ENCODE results near the gene PLEKHA7. TPM values are rescaled to one million over a fixed set of nuclear protein-coding genes. Genes with fewer than 3 reads are reported as not detected.
A peak's percentile ranks its signal among the peaks of the same experiment; 100 is the strongest.
"Not testable (repeated sequence)": the region's sequence is repeated elsewhere in the genome, so short reads cannot be mapped to it uniquely, and the experiment has no call there.

PLEKHA7 gene
- total RNA-seq, 6 experiments from 2014 or later: 12.7 to 26.7 (median 21.5) TPM

DNA sequence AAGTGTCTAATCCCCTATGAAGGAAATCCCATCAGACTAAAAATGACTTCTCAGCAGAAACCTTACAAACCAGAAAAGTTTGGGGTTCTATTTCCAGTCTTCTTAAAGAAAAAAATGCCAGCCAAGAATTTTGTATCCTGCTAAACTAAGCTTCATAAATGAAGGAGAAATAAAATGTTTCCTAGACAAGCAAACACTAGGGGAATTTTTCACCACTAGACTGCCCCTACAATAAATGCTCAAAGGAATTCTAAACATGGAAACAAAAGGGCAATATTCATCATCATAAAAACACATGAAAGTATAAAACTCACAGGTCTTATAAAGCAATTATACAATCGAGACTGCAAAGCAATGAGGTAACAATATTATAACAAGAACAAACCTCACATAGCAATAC, 124.3 kb downstream of the PLEKHA7 start:
- 60% methylated on average over 1 of the region's 1 CpG for WGBS (ENCODE audit: insufficient coverage, low coverage, low lambda C conversion rate, missing lambda C conversion rate)

GRCh38 chr11:16889010-16889409, 125.2 kb downstream of the PLEKHA7 start:
- intact Hi-C loops (cut with DNase I); H3K36me3 ChIP-seq; H3K9me3 ChIP-seq; H3K4me3 ChIP-seq; DNase-seq; H3K4me1 ChIP-seq; H3K27me3 ChIP-seq; ATAC-seq; H3K27ac ChIP-seq: not testable (repeated sequence)
- 100% methylated on average over 1 of the region's 4 CpGs for WGBS (ENCODE audit: insufficient coverage, low coverage, low lambda C conversion rate, missing lambda C conversion rate)

More for the DNA sequence above, 124.3 kb downstream of the PLEKHA7 start:
- no peak for DNase-seq
- no peaks in the 10 kb centered on the region for H3K36me3 ChIP-seq
- H3K27me3 ChIP-seq: no peaks in the 10 kb centered on the region
- H3K27ac ChIP-seq: no peak overlapping the region
- H3K4me3 ChIP-seq: no peak overlapping the region
- H3K9me3 ChIP-seq: peaks cover 0 to 3% (median 0%) of the 10 kb centered on the region in 4 donors
- TF ChIP-seq POLR2A (IDR thresholded peaks at IDR 0.05): no peak
- TF ChIP-seq, protein P1, sequence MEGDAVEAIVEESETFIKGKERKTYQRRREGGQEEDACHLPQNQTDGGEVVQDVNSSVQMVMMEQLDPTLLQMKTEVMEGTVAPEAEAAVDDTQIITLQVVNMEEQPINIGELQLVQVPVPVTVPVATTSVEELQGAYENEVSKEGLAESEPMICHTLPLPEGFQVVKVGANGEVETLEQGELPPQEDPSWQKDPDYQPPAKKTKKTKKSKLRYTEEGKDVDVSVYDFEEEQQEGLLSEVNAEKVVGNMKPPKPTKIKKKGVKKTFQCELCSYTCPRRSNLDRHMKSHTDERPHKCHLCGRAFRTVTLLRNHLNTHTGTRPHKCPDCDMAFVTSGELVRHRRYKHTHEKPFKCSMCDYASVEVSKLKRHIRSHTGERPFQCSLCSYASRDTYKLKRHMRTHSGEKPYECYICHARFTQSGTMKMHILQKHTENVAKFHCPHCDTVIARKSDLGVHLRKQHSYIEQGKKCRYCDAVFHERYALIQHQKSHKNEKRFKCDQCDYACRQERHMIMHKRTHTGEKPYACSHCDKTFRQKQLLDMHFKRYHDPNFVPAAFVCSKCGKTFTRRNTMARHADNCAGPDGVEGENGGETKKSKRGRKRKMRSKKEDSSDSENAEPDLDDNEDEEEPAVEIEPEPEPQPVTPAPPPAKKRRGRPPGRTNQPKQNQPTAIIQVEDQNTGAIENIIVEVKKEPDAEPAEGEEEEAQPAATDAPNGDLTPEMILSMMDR (IDR thresholded peaks at IDR 0.05): no peak
- peaks cover 0 to 6% (median 0%) of the 10 kb centered on the region in 4 donors for H3K4me1 ChIP-seq
- ATAC-seq: no peak
- intact Hi-C loops (cut with DNase I): no loop called here

GRCh38 chr11:16887887-16888286, 126.3 kb downstream of the PLEKHA7 start:
- intact Hi-C loops (cut with DNase I); H3K9me3 ChIP-seq; ATAC-seq; DNase-seq; H3K27me3 ChIP-seq; H3K36me3 ChIP-seq; H3K27ac ChIP-seq; H3K4me1 ChIP-seq; H3K4me3 ChIP-seq: not testable (repeated sequence)
- WGBS (ENCODE audit: insufficient coverage, low coverage, low lambda C conversion rate, missing lambda C conversion rate): 84% methylated on average over 3 of the region's 23 CpGs

DNA sequence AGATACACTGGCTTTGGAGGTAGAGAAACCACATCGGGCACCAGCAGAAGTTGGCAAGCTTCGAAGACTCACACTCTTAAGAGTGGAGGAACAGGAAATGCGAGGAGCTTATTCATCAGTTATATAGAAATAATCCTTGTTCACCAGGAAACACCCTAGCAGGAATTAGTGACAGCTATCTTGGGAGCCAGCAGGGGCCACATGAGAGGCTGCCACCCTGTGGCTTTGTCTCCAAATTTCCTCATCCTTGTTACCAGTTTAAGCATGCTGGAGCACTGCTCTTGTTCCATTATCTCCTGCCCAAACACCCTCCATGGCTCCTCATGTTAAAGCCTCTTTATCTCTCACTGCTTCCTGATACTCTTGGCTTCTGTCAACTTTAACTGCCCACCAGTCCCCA, 131.0 kb downstream of the PLEKHA7 start:
- Histone ChIP-seq H3K4me1 (no peaks in the 10 kb centered on the region), H3K27ac (no peak overlapping the region), H3K4me3 (no peak overlapping the region), H3K36me3 (no peaks in the 10 kb centered on the region), H3K27me3 (no peaks in the 10 kb centered on the region), H3K9me3 (no peaks in the 10 kb centered on the region)
- ATAC-seq (peak; percentile 56 to 75 (median 62)), DNase-seq (no peak)
- TF ChIP-seq, protein P1 (IDR thresholded peaks at IDR 0.05): peak in 3 of 4 donors; percentile 9 to 17 (median 17)
- no peak for TF ChIP-seq POLR2A (IDR thresholded peaks at IDR 0.05)
- 41% methylated on average over 3 of the region's 3 CpGs for WGBS (ENCODE audit: insufficient coverage, low coverage, low lambda C conversion rate, missing lambda C conversion rate)
- intact Hi-C loops (cut with DNase I): no loop called here

DNA sequence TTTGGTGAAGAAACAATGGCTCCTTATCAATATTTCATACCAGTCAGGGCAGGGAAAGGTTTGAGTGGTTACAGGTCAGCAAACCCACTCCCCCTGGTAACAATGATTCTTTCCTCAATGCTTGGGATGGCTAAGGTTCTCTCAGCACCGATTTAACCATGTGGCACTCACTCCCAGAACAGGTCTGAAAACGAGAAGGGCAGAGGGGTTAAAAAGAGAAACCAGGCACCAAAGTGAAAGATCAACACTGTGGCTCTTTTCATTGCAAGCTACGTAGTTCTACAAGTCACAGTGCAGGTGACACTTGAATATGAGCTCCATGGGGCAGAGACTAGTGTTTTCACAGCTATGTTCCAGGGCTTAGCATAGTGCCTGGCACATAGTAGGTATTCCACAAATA, 132.4 kb downstream of the PLEKHA7 start:
- WGBS (ENCODE audit: insufficient coverage, low coverage, low lambda C conversion rate, missing lambda C conversion rate): 91% methylated on average over 2 of the region's 3 CpGs
- H3K36me3 ChIP-seq: no peaks in the 10 kb centered on the region
- no peaks in the 10 kb centered on the region for H3K4me1 ChIP-seq
- H3K9me3 ChIP-seq: no peaks in the 10 kb centered on the region
- no peak overlapping the region for H3K27ac ChIP-seq
- no peak for ATAC-seq
- no peak overlapping the region for H3K4me3 ChIP-seq
- DNase-seq: no peak
- TF ChIP-seq, protein P1 (IDR thresholded peaks at IDR 0.05): no peak
- TF ChIP-seq POLR2A (IDR thresholded peaks at IDR 0.05): no peak
- H3K27me3 ChIP-seq: no peaks in the 10 kb centered on the region
- intact Hi-C loops (cut with DNase I): no loop called here

Data from right lobe of liver (tissue), 6 donors.